ES-I3 (cell line): ENCODE measurements around the gene FAM98C.

Source experiments
- H3K36me3 ChIP-seq: 2 replicates; pipeline ENCODE4 v1.6.1; 2013; ENCODE audit warnings: mild to moderate bottlenecking, low read length, control low read depth, moderate library complexity; ENCODE audit not compliant: insufficient read depth
- H3K4me1 ChIP-seq: 2 replicates; pipeline ENCODE4 v1.6.1; 2013; ENCODE audit warnings: mild to moderate bottlenecking, control low read depth, low read length; ENCODE audit not compliant: insufficient read depth
- H3K9ac ChIP-seq: 2 replicates; pipeline ENCODE4 v1.6.1; 2013; ENCODE audit warnings: low read depth, mild to moderate bottlenecking, low read length, moderate library complexity
- H3K9me3 ChIP-seq: 2 replicates; pipeline ENCODE4 v1.6.1; 2013; ENCODE audit warnings: mild to moderate bottlenecking, low read length, moderate library complexity; ENCODE audit not compliant: control insufficient read depth, insufficient read depth

Gene FAM98C

DNA sequence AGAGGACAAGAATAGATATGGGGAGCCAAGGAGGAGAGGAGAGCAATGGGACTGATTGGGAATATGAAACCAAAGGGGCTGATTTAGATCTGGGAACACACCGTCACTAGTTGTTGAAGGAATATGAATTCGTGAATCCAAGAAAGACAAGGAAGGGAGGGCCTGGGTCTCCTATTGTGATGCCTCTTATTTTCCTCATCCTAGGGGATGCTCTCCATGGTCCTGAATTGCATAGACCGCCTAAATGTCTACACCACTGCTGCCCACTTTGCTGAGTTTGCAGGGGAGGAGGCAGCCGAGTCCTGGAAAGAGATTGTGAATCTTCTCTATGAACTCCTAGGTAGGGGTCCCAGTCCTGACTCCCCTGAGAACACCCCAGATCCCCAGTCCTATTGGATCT, 52.1 kb downstream of the FAM98C start:
- H3K9me3 ChIP-seq, result no peaks in the 10 kb centered on the region
- H3K4me1 ChIP-seq, result peaks cover 4% of the 10 kb centered on the region; the same call in 1 of the 2 replicates
- H3K9ac ChIP-seq, result no peak overlapping the region
- H3K36me3 ChIP-seq, result no peaks in the 10 kb centered on the region

DNA sequence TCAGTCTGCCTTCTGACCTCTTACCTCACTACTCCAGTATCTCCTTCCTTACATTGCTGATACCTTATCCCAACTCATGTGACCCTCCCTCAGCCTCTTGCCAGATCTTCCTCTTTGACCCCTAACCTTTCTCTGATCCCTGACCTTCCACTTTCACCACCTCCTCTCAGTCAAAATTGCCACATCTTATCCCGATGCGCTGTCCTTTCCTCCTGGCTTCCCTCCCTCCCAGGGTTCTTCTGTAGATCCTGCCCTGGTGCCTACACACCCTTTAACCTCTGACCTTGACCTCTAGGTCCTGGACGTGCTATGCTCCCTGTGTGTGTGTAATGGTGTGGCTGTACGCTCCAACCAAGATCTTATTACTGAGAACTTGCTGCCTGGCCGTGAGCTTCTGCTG, 54.3 kb downstream of the FAM98C start:
- peaks cover 4% of the 10 kb centered on the region; the same call in 1 of the 2 replicates for H3K4me1 ChIP-seq
- no peaks in the 10 kb centered on the region for H3K36me3 ChIP-seq
- H3K9me3 ChIP-seq, result no peaks in the 10 kb centered on the region
- no peak overlapping the region for H3K9ac ChIP-seq

DNA sequence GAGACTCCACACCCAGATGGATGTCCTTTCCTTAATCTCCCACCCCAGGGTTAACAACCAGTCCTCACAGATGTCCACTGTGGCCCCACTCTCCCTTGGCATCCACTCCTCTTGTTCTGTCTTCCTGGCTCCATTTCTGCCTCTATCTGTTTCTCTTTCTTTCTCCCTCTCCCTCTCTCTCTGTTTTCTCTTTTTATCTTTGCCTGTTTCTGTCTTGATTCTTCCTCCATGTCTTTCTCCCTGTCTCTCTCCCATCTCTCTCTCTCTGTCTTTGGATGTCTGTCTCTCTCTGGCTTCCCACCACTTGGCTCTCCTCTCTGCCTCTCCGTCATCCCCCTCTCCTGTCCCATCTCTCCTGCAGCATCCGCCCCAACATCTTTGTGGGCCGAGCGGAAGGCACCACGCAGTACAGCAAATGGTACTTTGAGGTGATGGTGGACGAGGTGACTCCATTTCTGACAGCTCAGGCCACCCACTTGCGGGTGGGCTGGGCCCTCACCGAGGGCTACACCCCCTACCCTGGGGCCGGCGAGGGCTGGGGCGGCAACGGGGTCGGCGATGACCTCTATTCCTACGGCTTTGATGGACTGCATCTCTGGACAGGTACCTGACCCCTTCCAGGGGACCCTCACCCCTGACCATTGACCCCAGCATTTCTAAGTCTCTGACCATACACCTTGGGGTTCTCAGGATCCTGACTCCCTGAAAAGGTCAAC, 55.0 kb downstream of the FAM98C start:
- H3K36me3 ChIP-seq, result no peaks in the 10 kb centered on the region
- no peaks in the 10 kb centered on the region for H3K9me3 ChIP-seq
- H3K9ac ChIP-seq, result no peak overlapping the region
- no peaks in the 10 kb centered on the region for H3K4me1 ChIP-seq
